ENCODE results near the gene TXLNB.

The TXLNB gene

DNA sequence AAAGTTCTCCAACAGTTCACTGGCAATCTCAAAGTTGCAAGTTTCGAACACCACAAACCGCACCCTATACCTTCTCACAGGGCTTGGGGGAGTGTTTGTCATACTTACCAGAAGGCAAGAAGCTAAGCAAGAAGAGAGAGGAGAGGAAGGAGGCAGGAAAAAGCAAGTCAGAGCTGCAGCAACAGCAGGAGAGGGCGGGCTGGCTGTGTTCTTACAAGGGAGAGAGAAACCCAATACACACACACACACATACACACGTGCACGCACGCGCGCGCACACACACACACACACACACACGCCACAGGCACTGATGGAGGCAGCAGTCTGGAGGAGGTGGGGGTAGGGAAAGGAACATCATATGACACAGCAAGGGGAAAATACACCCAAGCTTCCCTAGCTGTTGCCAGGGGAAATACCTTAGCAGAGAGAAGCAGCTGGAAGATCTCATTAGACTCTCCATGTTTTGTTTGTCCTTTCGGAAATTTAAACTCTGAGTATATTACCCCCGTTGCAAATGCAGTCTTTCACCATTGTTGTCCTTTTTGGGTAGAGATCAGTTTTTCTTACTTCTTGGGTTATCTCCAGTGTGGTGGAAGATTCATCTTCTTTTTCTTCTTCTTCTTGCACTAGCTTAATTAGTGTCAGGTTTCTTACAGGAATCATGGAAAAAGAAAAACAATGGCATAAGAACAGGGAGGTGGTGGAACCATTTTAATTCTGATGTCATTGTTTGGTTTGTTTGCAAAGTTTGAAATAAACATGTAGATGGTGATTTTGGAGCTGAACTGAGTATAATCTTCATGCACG, at the start of gene TXLNB:
Gene TXLNB, minus strand, starts transcription at position 186 of the 807 bp plus-strand sequence. CDS start 3,099 bp downstream, outside the sequence.
- DNase-seq (ENCODE audit: insufficient read length, low spot score) (peak; percentile 42), FAIRE-seq (peak; percentile 98)

DNA sequence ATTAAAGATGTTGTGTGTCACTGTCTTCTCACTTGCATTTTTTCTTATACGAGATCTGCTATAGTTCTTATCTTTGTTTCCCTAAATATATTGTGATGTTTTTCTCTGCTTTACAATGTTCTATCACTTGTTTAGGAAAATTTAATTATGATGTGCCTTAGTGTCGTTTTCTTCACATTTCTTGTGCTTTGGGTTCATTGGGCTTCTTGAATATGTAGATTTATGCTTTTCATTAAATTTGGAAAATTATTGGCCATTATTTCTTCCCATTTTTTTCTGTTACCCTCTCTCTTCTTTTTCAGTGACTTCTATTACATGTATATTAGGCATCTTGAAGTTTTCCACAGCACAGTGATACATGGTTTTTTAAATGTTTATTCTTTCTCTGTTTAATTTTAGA, 49.3 kb upstream of the TXLNB start:
- no peak for DNase-seq (ENCODE audit: insufficient read length, low spot score)
- no peak for FAIRE-seq

DNA sequence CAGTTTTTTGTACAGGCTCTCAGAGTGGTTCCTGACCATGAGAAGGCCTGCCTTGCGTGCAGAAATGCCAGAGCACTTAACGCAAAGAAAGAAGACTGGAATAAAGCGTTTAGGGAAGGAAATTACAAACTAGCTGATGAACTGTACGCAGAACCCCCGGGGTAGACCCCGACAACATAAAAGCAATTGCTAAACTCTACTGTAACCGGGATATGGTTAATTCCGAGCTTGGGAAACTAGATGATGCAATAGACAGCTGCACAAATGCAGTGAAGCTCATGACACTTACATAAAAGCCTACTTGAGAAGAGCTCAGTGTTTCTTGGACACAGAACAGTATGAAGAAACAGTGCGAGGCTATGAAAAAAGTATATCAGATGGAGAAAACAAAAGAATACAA, 47.0 kb upstream of the TXLNB start:
- DNase-seq (ENCODE audit: insufficient read length, low spot score) (no peak), FAIRE-seq (no peak)

DNA sequence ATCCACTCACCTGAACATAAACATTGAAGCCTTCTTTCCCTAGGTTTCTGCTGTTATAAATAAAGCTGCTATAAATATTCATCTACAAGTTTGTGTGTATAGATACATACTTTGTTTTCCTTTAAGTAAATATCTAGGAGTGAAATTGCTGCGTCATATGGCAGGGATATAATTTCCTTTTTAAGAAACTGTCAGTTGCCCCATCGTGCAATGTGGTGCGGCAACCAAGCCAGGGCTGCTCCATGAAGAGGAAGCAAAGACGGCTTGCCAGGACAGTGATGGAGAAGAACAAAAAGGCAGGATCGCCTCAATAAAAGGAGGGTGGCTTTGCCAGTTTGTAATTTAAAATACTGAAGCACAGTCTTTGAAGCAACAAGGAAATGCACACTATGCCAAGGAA, 46.0 kb upstream of the TXLNB start:
- FAIRE-seq (no peak), DNase-seq (ENCODE audit: insufficient read length, low spot score) (no peak)

DNA sequence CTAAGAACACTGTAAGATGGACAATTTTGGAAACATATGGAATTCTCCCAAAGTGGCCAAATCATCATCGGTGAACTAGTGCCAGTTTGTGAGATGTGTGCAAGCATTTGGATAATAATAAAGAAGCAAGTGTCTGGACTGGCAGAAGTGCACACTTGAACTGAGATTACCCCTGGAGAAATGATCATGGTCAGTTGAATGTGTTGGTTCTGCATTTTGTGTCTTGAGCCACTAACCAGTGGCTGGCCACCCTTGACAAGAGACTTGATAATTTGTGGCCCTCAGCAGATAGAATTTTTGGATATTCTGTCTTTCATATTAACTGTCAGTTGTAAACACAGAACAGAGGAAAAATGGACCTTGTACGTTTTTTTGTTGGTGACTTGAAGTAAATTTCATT, 45.2 kb upstream of the TXLNB start:
- no peak for DNase-seq (ENCODE audit: insufficient read length, low spot score)
- no peak for FAIRE-seq

DNA sequence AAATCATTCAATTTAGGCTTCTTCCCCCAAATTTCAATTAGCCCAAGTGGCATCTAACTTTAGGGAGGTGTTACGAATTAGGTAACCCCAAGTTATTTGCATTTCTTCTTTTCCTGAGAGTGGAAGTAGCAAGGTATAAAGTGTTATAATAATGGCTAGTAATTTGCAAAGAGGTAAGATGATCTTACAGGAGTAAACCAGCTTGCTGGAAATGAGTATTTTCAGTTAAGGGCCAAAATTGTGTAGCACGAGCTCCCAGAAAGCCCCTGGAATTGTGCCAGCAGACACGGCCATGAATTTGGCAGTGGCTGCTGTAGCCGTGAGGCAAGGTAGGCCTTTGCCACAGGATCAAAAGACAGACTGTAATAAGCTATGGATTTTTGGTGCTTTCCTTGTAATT, 44.7 kb upstream of the TXLNB start:
- FAIRE-seq (no peak), DNase-seq (ENCODE audit: insufficient read length, low spot score) (no peak)

DNA sequence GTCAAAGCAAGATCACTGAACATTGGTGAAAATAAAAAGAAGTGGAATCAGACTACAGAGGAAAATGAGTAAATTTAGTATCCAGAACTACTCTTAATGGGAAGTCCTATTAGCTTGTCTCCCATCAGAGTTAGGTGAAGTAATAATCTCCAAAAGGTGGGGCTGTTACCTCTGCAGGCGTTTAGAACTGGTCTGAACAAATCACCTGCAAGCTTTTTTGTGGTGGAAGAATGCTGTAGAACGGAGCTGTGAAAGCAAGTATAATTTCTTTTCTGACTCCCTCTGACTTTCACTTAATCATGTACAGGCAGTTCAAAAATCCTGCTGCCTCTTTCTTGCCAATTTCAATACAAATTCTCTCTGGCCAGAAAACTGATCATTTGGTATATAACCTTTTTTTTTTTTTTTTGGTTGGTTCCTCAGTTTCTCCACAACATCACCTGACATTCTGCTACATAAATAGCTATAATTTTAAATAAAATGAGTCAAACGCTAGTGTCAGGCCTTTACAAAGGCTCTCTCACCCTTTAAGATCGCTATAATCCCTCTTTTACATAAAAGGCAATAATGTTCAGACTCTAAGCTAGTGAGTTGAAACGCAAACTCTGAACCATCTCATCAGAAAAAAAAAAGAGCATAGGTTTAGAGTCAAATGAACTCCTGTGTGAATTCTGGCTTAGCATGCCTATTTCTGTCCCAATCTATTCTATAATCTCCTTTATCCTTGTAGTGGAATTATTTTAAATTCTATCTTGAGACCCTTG, 43.8 kb upstream of the TXLNB start:
- no peak for FAIRE-seq
- no peak for DNase-seq (ENCODE audit: insufficient read length, low spot score)

DNA sequence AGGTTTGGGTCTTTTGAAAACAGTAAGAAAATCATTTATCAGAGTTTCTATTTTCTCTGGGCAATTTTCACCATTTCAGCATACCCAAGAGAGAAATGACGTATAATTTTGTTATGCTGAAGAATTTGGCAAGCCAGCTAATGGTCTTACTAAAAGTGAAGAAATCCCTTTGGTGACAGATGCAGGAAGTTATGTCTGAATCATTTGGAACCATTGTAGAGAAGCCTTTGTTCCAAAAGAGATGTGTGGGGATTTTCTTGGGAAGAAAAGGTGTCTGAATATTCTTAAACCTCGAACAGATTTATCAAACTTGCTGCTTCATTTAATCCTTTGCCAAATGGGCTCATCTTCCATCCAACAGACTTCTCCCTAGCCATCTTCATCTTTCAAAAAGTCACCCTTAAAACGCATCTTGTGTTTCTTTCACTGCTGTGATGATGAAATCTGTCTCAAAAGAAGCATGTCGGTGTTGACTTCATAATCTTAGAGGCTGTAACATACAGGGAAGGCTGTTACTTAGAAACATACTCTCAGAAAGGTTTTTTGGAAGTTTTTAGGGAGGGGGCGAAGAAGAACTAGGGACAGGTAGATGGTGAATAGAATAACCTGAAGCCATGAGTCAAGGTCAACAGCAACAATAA, 43.1 kb upstream of the TXLNB start:
- DNase-seq (ENCODE audit: insufficient read length, low spot score): no peak
- FAIRE-seq: peak; percentile 68

DNA sequence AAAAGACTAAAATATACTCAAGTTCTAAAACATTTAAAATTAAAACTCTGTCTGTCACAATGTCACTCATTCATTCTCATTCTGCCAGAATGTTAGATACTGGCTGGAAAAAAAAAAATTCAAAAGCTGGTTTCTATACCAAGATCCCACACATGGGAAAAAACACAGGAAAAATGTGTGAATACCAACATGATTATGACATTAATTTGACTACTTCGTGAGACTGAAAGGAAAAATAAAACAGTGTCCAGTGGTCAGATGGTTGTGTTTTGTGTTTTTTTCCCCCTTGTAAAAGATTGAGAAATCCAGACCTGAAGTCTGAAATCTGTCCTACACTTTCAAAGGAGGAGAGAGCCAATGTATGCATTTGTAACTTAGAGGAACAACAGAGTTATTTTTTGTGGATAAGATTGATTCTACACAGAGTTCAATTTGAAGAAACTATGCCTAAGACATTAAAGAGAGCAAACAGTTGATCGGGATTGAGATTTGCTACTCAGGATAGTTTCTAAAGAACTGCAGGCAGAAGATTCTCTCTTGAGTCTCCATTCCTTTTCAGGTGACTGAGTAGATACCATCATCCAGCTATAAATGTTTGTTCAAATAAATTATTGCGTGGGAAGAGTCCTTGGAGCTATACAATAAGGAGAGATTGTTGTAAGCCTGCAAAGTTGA, 39.2 kb upstream of the TXLNB start:
- FAIRE-seq (no peak), DNase-seq (ENCODE audit: insufficient read length, low spot score) (no peak)

DNA sequence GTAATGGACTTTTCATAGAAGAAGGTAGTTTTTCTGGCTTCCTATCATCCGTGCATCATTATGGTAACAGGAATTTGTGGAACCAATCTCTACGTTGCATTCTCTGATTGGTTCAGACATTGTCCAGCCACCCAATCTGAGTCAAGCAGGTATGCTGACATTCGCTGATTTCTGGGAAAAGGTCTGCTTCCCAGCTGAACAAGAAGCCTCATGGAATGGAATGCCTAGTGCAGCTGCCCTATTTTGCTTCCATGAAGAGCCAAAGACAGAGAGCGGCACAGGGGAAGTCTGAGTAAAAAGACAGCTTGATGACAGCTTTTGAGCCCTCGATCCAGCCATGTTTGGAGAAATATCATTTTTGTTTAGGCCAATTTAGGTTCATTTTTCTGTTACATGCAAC, 38.5 kb upstream of the TXLNB start:
- DNase-seq (ENCODE audit: insufficient read length, low spot score): no peak
- no peak for FAIRE-seq

DNA sequence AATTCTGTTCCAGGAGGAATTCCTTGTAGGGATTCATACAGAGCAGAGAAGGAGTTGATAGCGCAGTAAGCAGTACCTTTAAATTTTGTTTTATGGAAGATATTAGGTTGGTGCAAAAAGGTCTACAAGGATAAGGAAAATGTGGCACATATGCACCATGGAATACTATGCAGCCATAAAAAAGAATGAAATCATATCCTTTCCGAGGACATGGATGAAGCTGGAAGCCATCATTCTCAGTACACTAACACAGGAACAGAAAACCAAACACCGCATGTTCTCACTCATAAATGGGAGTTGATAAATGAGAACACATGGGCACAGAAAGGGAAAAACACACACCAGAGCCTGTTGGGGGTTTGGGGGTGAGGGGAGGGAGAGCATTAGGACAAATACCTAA, 37.4 kb upstream of the TXLNB start:
- FAIRE-seq (no peak), DNase-seq (ENCODE audit: insufficient read length, low spot score) (no peak)

DNA sequence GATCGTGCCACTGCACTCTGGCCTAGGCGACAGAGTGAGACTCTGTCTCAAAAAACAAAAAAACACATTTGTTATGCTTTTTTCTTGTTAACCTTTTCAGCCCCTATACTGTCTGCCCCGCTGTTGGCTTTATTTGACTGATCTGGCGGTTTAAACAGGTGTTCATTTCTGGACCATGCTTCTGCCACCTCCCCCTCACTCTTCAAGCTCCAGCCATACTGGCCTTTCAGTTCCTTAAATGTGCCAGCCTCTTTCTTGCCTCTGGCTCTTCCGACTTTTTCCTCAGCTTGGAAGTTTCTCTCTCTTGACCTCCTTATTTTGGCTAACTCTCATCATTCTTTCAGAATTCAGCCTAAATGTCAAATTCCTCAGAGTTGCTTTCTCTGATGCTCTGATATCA, 35.2 kb upstream of the TXLNB start:
- DNase-seq (ENCODE audit: insufficient read length, low spot score) (no peak), FAIRE-seq (peak; percentile 70)

DNA sequence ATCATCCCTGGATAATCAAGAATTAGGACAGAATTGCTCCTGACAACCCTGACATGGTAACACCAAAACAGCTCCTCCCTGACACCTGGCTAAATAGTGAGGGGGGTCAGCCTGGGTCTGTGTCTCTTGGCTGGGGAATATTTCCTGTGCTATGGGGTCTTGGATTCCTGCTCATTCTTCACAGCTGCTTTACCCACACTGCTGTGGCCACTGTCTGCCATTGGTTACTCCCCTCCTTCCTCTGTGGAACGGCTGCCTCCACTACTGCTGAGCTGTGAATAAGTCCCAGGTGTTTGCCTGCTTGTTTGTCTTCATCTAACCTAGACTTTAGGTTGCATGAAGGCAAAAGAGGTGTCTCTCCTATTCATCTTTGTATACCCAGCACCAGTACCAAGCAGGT, 33.9 kb upstream of the TXLNB start:
- DNase-seq (ENCODE audit: insufficient read length, low spot score) (no peak), FAIRE-seq (no peak)

DNA sequence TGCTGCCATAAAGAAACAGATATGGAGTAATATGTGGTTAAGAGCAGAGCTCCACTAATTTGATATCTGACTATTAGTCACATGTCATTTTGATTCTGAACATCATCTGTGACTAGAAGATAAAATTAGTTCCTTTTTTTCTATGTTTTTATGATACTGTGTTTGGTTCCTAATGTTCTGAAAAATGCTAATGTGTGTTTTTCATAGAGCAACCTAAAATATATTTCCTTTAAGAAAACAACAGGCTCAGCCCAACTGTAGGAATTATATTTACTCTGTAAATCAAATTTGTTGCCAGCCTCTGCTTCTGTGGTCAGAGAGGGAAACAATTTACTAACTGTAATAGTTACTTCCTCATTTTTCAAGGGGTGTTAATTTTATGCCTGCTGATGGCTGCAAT, 33.3 kb upstream of the TXLNB start:
- DNase-seq (ENCODE audit: insufficient read length, low spot score) (no peak), FAIRE-seq (no peak)

DNA sequence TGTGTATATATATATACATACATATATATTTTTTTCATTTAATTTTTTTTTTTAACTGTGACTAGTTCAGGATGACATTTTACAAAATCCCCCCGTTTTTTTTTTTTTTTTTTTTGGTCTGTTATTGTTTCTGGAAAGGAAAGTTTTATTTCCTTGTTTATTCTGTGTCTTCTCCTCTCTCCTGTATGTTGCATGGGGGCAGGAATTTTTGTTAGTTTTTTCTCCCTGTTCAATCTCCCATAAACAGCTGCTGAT, 32.4 kb upstream of the TXLNB start:
- FAIRE-seq: peak; percentile 48
- DNase-seq (ENCODE audit: insufficient read length, low spot score): no peak

DNA sequence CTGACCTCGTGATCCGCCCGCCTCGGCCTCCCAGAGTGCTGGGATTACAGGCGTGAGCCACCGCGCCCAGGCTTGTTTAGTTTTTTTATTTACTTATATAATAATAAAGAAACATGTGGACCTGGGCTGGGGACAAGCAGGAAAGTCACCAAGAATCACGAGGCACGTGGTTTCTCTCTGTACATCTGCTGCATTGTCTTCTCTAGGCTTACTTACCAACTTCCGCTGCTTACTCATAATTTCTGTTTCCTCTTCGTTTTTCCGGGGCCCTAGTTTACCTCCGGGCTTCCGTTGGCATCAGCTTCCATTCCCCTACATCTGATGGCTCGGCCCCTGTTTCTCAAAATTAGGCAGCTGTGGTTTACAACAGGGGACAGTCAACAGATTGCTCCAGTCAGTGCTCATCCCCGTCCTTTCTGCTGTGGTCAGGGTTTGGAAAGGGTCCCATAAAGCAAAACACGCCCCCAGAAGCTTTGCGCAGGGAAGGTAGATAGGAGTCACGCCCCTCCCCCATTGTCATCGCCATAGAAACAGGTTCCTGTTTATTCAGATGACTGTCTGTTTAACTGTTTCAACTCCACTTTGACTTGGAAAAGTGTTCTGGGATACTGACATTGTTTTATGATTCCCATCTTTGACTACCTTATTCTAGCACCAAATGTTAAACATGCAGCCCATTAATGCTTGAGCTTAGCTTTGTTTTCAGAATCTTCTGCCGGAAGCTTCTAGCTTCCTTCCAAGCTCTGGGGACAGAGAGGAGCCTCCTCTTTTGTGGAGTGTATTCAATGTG, 31.9 kb upstream of the TXLNB start:
- DNase-seq (ENCODE audit: insufficient read length, low spot score): peak; percentile 28
- FAIRE-seq: peak; percentile 94

DNA sequence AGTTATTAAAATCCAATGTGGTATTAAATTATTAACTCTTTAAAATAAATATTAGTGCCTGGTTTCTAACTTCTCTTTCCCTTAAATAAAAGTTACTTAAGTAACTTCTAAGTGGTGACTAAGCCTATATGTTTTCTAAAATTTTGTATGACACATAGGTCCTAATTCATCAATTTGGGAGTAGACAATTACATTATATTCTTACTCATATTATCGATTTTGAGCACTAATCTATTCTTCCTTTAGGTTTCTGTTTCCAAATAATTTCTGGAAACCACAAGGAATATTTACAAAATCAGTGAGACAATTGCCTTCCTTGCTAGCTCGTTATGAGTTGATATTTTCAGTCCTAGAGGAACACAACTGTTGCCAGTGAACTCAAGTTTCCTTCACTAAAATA, 28.3 kb upstream of the TXLNB start:
- DNase-seq (ENCODE audit: insufficient read length, low spot score) (no peak), FAIRE-seq (no peak)

DNA sequence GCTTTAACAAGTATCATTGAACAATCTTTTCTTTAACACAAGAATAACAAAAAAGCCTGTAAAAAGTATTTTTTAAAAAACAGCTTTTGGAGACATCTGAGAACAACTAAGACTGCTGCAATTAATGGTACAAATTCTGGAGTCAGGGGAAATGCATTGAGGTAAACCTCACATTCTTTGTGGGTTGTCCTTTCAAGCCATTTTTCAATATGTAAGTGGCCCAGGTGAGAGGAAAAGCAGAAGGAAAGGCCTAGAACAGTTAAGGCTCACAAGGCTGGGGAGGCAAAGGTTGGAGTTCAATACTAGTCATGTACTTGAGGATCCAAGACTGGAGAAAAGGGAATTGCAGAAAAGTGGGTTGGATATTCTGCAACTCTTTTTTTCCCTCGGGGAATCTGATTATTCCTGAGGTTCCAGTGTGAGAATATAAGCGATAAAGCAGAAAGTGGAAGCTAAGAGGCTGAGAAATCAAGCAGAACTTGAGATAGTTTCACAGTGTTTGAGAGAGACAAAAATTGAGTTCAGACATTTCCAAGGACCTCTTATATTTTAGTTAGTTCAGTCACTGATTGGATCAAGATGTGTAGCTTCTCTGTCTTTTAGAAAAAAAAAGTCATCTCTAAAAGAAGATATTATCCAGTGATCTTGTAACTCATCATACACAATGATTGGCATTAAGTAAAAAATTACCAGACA, 25.0 kb upstream of the TXLNB start:
- FAIRE-seq (peak; percentile 83), DNase-seq (ENCODE audit: insufficient read length, low spot score) (no peak)

DNA sequence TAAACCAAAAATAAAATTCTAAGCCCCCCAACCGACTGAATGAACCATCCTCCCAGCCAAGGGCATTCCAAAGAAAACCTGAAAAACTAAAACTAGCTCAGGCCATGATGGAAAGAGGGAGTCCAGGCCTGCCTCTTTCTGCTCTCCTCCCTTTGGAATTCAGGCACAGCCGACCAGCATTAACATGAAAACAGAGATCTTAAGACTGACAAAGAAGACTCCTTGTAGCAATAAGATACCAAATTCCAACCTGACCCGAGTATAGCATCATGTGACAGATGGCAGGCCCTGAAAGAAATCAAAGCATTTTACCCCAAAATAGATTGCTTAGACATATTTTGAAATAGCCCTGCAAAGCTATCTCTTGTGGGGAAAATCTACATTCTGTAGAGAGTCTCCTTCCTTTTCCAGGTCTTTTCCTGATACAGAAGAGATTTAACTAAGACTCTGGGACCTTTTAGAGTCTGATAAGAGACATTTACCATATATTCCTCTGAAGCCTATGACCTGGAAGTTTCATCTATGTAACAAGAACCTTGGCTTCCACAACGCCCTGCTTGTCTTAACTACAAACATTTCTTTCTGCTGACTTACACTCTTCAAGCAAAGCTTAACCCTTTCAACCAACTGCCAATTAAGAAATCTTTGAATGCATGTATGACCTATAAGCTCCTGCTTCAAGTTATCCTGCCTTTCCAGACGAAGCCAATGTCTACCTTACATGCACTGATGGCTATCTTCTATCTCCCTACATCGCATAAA, 22.2 kb upstream of the TXLNB start:
- DNase-seq (ENCODE audit: insufficient read length, low spot score) (no peak), FAIRE-seq (no peak)

Measured in GM19239 (cell line).